Glutamatergic neuron (in vitro differentiated cells): Measurements from ENCODE around the gene TMEM198. TPM values are rescaled to one million over a fixed set of nuclear protein-coding genes. Genes with fewer than 3 reads are reported as not detected.

Experiments used
- DNase-seq: peaks from one replicate; pipeline ENCODE4 v3.0.0; 2022
- H3K27ac Mint-ChIP-seq: one replicate; pipeline ENCODE4 v1.8.0; 2020; ENCODE audit warnings: mild to moderate bottlenecking, mixed read lengths, inconsistent platforms; ENCODE audit not compliant: unreplicated experiment
- H3K27me3 Mint-ChIP-seq: one replicate; pipeline ENCODE4 v1.8.0; 2020; ENCODE audit warnings: mild to moderate bottlenecking, moderate library complexity, mixed read lengths, inconsistent platforms; ENCODE audit not compliant: unreplicated experiment
- H3K36me3 Mint-ChIP-seq: one replicate; pipeline ENCODE4 v1.8.0; 2020; ENCODE audit warnings: mild to moderate bottlenecking, mixed read lengths, inconsistent platforms; ENCODE audit not compliant: unreplicated experiment
- H3K4me1 Mint-ChIP-seq: one replicate; pipeline ENCODE4 v1.8.0; 2020; ENCODE audit warnings: mild to moderate bottlenecking, low read depth, mixed read lengths, inconsistent platforms; ENCODE audit not compliant: unreplicated experiment
- H3K4me3 Mint-ChIP-seq: one replicate; pipeline ENCODE4 v1.8.0; 2020; ENCODE audit warnings: mild to moderate bottlenecking, mixed read lengths, inconsistent platforms; ENCODE audit not compliant: unreplicated experiment
- H3K9me3 Mint-ChIP-seq: one replicate; pipeline ENCODE4 v1.8.0; 2020; ENCODE audit warnings: mild to moderate bottlenecking, moderate library complexity, mixed read lengths, inconsistent platforms; ENCODE audit not compliant: unreplicated experiment
- total RNA-seq: library from RNA; stranded (reverse); fragmentation: NEBNext Ultra II Directional; extraction: Animal tissue kit (Norgen Biotek cat#: 25700); gene quantifications from one replicate; pipeline ENCODE4 v1.2.1, GENCODE V29; 2021; ENCODE audit not compliant: unreplicated experiment
- TF ChIP-seq, protein P1 (sequence below): fragments of 200-600 bp; sonication (generic); IDR thresholded peaks from one replicate; pipeline ENCODE4 v1.5.0; 2021; ENCODE audit not compliant: partially characterized antibody, unreplicated experiment

TMEM198 gene
- total RNA-seq, 1 donor from 2014 or later, result 40.9 TPM

DNA sequence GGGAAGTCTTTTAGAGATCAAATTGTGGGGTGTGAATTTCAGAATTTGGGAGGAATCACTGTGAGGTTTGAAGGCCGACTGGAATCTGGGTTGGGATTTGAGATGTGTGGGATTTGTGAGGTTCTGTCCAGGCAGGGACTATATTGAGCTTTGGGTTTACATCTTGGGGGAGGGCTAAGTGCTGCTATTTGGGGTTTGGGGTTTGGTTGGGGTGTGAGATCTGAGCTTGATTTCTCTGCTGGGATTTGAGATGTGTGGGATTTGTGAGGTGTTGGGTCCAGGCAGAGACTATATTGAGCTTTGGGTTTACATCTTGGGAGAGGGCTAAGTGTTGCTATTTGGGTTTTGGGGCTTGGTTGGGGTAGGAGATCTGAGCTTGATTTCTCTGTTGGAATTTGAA lies 44.3 kb upstream of the TMEM198 start:
- TF ChIP-seq, protein P1, sequence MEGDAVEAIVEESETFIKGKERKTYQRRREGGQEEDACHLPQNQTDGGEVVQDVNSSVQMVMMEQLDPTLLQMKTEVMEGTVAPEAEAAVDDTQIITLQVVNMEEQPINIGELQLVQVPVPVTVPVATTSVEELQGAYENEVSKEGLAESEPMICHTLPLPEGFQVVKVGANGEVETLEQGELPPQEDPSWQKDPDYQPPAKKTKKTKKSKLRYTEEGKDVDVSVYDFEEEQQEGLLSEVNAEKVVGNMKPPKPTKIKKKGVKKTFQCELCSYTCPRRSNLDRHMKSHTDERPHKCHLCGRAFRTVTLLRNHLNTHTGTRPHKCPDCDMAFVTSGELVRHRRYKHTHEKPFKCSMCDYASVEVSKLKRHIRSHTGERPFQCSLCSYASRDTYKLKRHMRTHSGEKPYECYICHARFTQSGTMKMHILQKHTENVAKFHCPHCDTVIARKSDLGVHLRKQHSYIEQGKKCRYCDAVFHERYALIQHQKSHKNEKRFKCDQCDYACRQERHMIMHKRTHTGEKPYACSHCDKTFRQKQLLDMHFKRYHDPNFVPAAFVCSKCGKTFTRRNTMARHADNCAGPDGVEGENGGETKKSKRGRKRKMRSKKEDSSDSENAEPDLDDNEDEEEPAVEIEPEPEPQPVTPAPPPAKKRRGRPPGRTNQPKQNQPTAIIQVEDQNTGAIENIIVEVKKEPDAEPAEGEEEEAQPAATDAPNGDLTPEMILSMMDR, result no peak
- peaks cover 16% of the 10 kb centered on the region for H3K9me3 Mint-ChIP-seq
- DNase-seq, result no peak
- no peaks in the 10 kb centered on the region for H3K36me3 Mint-ChIP-seq
- H3K4me1 Mint-ChIP-seq, result peaks cover 39% of the 10 kb centered on the region
- peak overlapping the region; percentile 90 for H3K4me3 Mint-ChIP-seq
- peak overlapping the region; percentile 85 for H3K27ac Mint-ChIP-seq
- H3K27me3 Mint-ChIP-seq, result peaks cover 23% of the 10 kb centered on the region

DNA sequence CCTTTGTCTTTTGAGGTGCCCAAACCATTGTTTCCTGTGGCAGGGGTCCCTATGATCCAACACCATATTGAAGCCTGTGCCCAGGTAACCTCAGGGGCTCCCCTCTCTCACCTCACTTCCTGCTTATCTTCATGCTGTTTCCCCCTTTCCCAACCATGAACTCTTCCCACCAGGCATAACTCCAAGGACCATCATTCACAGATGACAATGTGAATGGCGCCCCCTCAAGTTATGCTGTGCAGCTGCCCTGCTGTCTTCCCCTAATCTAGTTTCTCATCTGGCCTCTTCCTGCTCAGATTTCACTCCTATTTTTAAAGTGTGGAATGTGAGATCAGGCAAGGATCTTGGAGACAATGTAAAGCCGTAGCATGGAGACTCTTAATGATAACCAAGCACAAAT lies 43.7 kb upstream of the TMEM198 start:
- Mint-ChIP-seq H3K9me3 (peaks cover 14% of the 10 kb centered on the region), H3K36me3 (no peaks in the 10 kb centered on the region), H3K4me1 (peaks cover 35% of the 10 kb centered on the region), H3K27ac (no peak overlapping the region), H3K27me3 (peaks cover 23% of the 10 kb centered on the region), H3K4me3 (peak overlapping the region; percentile 63)
- TF ChIP-seq, protein P1, result no peak
- DNase-seq, result no peak

DNA sequence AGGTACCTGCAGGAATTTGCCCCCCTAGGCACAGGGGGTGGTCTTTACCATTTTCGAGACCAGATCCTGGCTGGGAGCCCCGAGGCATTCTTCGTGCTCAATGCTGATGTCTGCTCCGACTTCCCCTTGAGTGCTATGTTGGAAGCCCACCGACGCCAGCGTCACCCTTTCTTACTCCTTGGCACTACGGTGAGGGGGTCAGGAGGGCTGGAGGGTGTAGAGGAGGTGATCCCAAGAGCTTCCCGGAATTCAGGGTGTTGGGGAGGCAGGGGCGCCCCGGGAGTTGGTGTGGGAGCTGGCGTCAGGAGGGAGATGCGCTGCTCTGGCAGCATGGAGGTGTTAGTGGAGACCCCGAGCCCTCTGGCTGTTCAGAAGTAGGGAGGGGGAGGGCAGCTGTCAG lies 42.0 kb upstream of the TMEM198 start:
- Mint-ChIP-seq H3K27me3 (peaks cover 20% of the 10 kb centered on the region), H3K36me3 (no peaks in the 10 kb centered on the region), H3K4me1 (peaks cover 29% of the 10 kb centered on the region), H3K4me3 (no peak overlapping the region), H3K9me3 (peaks cover 14% of the 10 kb centered on the region), H3K27ac (no peak overlapping the region)
- no peak for DNase-seq
- TF ChIP-seq, protein P1, result no peak

DNA sequence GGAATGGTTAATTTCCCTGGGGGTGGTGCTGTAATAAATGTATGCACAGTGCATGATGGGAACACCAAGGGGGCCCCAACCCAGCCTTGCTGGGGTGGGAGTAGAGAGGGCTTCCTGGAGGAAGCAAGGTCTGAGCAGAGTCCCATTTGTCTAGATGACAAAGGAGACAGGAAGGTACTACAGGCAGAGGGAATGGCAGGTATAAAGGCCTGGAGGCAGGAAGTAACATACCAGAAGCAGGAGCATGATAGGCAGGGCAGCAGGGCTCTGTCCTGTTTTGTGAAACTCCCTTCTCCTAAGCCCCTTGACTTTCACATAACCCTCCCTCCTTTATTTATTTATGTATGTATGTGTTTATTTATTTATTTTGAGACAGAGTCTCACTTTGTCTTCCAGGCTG lies 41.2 kb upstream of the TMEM198 start:
- no peaks in the 10 kb centered on the region for H3K36me3 Mint-ChIP-seq
- no peak for DNase-seq
- H3K27ac Mint-ChIP-seq, result no peak overlapping the region
- no peak overlapping the region for H3K4me3 Mint-ChIP-seq
- H3K27me3 Mint-ChIP-seq, result peaks cover 16% of the 10 kb centered on the region
- H3K4me1 Mint-ChIP-seq, result peaks cover 33% of the 10 kb centered on the region
- peaks cover 14% of the 10 kb centered on the region for H3K9me3 Mint-ChIP-seq
- TF ChIP-seq, protein P1, result no peak

DNA sequence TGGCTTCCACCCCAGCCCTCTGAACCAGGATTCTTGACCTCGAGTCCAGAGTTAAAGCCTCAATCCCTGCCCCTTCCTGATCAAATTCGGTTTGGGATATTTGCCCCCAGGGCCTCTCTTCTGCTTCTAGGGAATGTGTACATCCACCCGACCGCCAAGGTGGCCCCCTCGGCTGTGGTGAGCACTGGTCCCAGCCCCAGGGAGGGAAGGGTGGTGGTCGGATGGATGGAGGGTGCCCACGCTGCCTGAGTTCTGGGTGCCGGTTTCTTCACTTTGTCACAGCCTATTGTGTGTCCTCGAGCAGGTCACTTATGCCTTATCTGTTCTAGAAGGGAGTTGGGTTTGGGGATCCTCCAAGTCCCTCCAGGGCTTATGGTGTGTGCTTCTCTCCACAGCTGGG lies 38.2 kb upstream of the TMEM198 start:
- no peak overlapping the region for H3K27ac Mint-ChIP-seq
- H3K4me1 Mint-ChIP-seq, result peaks cover 35% of the 10 kb centered on the region

More for the DNA sequence above, 38.2 kb upstream of the TMEM198 start:
- TF ChIP-seq, protein P1, result no peak
- peaks cover 14% of the 10 kb centered on the region for H3K27me3 Mint-ChIP-seq
- H3K4me3 Mint-ChIP-seq, result no peak overlapping the region
- peaks cover 10% of the 10 kb centered on the region for H3K9me3 Mint-ChIP-seq
- no peaks in the 10 kb centered on the region for H3K36me3 Mint-ChIP-seq
- DNase-seq, result no peak
